Activated CD8-positive, alpha-beta memory T cell treated with anti-CD3 and anti-CD28 coated beads for 4 hours (primary cell): Measurements from ENCODE around the gene TCF21.
"Not testable (repeated sequence)": the region's sequence is repeated elsewhere in the genome, so short reads cannot be mapped to it uniquely, and the experiment has no call there.

ENCODE experiments used
- DNase-seq, 2 donors: peaks; one replicate each; pipeline ENCODE4 v3.0.0-alpha.2; 2020; ENCODE audit warnings: low read depth in 2 of 2

Gene TCF21

GRCh38 chr6:133888929-133889556 is at the start of gene TCF21:
TSS of gene TCF21 (plus strand) at chr6:133889113. CDS start at chr6:133889398, 285 bp downstream.
- DNase-seq: no peak

- no peak for DNase-seq
Measured at GRCh38 chr6:133841176-133841575, 47.7 kb upstream of the TCF21 start.

DNA sequence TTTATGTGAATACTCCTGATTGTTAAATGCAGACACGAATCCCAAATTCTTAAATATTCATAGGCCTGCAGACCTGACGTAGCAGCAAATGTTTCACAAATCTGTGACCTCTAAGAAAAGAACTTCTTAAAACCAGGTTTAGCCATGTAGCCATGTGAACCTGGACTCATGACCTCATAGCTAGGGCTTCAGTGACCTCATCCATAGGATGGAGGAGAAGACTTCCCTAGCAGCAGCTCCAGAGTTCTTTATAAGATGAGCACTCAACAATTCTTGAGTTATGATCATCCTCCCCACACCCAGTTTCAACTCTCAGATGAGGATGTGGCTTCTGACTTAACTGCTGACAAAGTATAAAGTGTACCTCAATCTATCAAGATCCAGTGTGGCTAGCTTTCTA is 45.8 kb upstream of the TCF21 start:
- no peak for DNase-seq

- DNase-seq: no peak
Measured at GRCh38 chr6:133844709-133845108, 44.2 kb upstream of the TCF21 start.

- DNase-seq: no peak
Measured at GRCh38 chr6:133854041-133854363, 34.9 kb upstream of the TCF21 start.

DNA sequence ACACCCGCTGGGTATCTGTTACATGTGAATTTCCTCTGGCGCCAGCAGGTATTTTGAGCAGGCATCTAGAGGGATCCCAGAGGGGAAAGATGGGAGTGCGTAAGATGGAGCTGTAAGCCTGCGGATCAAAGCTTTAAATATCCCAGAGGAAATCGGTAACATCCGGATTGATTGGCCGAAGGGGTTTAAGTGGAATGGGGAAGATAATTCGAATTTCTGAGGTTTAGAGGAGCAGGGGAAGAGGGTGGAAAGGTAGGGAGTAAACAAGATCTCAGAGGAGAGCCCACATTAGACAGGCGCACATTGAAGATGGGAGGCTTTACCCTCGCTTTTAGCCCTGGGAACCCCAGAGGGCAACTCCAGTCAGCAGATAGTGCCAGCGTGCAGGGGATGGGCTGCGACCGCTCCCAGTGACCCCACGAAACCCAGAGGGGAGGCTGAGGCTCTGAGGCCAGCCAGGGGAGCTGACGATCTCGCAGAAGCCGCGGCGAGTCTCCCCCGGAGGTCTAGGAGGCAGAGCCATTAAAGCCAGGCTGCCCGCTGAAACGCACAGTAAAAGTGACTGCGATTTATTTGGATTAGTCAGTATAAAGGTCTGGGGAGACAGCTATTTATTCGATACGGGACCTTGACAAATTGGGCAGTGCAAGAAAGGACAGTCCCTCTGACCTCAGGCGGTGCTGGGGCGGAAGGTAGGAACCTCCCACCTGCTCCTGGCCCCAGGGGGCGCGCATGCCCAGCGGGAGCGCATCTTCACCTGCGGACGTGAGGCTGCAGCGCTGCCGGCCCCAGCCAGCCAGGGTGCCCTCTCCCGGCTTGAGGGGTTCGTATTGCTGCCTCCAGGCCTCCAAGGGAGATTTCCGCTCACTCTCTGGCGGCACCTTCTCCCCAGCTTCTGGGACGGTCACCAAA is 34.3 kb upstream of the TCF21 start:
- DNase-seq: no peak

DNA sequence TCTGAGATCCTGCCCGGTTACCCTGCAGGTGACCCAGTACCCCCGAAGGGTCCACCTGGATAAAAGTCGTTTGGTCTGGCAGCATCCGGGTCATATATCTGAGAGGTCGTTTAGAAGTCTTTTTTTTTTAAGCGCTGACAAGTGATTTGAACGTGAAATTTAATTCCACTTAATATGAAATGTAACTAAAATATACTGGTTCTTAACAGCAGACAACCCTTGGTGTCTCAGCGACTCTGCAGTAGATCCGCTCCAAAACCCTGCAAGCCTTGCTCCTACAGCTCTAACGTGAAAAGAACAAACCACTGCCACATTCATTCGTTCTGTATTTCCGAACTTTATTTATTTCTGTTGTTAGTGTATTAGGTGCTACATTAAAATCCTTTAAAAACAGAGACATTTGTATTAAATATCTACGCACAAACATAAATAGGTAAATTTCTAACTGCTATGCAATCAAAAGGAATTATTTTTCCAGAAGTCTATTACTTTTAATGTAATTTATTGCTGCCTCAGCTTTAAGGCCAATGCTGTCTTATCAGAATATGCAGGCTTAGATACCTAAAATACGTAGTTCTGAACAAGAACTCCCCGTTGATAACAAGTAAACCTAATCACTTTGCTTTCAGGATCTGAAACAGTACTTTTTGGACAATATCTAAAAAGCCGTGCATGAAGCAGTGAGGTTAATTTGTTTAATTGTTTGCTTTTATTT is 33.5 kb upstream of the TCF21 start:
- DNase-seq: no peak

- no peak for DNase-seq
Measured at GRCh38 chr6:133855991-133856370, 32.9 kb upstream of the TCF21 start.

- no peak for DNase-seq
Measured at GRCh38 chr6:133856911-133857310, 32.0 kb upstream of the TCF21 start.

DNA sequence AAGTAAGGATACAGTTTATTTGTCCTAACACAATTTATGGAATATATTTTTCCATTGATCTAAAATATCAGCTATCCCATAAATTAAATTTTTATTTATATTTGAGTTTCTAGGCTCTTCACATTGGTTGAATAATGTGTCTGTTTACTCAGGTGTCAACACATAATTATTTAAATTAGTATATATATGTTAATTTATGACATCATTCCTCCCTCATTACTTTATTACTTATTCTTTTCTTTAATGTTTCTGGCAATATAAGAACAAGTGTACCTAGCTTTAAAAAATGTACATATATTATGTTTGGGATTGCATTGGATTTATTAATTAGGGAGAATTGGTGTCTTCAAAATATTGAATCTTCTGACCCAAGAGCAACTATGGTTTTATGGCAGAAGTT is 31.2 kb upstream of the TCF21 start:
- DNase-seq: no peak

- DNase-seq: not testable (repeated sequence)
Measured at GRCh38 chr6:133861337-133861736, 27.6 kb upstream of the TCF21 start.

DNA sequence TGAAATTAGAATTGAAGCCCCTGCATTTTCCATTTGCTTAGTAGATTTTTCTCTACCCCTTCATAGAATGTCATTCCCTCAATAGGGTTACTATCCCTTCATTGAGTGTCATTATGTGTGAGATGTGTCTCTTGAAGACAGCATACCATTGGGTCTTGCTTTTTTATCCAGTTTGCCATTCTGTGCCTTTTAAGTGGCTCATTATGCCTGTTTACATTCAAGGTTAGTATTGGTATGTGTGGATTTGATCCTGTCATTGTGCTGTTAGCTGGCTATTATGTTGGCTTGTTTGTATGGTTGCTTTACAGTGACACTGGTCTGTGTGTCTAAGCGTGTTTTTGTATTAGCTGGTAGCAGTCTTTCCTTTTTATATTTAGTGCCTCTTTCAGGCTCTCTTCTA is 25.7 kb upstream of the TCF21 start:
- DNase-seq: no peak

DNA sequence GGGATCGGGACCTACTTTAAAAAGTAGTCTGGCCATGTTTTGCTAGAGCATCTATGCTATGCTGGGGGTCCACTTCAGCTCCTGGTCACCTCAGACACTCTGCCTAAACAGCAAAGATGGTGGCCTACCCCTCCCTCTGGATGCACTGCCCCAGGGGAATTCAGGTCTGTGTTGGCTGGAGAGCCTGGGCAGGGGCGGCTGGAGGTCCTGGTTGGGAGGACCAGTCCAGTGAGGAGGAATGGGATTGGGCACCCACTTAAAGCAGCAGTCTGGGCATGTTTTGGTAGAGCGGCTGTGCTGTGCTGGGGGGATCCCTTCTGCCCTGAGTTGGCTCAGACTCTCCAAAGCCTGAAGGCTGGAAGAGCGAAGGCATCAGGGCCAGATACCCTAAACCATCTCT is 23.2 kb upstream of the TCF21 start:
- no peak for DNase-seq

GRCh38 chr6:133871131-133871530 is 17.8 kb upstream of the TCF21 start:
- DNase-seq: no peak

DNA sequence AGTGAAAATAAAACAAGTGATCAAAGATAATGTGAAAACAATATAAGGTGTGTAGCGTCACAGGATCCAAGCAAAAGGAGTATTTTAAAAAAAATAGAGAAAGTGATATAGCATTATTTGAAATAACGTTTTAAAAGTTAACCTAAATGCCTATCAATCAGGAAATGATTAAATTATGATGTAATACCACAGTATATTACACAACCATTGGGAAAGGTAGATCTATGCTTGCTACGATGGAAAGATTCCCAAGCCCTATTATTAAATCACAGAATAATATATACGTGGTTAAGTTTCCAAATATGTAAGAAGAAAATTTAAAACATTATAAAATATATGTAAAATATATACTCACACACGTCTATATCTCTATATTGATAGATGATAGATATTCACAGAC is 15.4 kb upstream of the TCF21 start:
- no peak for DNase-seq

DNA sequence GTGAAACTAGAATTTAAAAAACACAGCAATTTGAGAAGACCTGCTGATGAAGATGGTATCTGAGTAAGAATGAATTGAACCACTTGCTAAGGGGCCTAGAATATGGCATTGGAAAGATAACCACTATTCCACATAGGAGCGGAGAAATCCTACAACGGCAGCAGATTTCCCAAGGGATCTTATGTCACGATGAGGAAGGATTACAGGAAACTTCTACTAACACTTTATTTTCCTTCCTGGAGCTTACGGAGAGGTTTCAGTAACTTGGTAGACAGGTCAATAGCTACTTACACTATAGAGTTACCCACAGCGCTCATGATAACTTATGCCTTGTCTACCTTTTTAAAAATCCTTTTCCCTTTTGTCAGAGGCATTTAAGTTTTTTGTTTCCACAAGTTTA is 11.8 kb upstream of the TCF21 start:
- DNase-seq: no peak

GRCh38 chr6:133880006-133880405 is 8.9 kb upstream of the TCF21 start:
- DNase-seq: no peak

DNA sequence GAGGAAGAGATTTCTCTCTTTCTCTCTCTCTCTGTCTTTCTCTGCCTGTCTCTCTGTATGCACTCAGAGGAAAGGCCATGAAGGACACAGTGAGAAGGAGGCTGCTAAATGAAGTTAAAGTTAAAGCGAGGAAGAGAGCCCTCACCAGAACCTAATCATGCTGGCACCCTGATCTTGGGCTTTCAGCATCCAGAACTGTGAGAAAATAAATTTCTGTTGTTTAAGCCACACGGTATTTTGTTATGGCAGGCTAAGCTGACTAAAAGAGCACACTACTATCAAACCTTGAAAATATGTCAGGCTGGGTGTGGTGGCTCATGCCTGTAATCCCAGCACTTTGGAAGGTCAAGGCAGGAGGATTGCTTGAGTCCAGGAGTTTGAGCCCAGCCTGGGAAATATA is 8.0 kb upstream of the TCF21 start:
- no peak for DNase-seq

DNA sequence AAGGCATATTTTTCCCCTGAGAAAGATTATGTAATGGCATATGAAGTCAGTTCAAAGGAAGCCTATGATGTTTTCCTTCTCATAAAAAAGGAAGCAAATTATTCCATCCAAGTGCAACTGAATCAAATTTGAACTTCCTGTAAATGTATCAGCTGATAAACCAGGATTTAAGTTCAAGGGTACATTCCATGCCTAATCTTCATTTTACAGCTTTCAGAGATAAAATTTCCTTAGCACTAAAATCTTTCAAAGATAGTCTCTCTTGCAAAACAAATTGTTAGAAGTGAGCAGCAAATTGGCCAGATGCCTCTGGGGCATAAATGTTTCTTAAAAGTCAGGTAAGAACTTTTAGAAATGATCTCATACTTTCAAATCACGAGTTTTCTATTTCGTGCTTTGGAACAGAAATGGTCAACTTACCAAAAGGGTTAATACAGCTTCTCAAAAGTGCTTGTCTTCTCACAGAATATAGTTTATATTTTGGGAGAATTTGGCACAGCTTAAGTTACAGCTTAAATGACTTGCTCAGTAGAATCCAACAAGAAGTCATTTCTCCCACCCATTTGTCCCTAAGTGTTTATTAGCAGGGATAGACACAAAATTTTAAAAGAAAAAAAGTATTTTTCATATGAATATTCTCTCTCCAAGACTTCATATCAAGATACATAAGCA is 2.7 kb upstream of the TCF21 start:
- no peak for DNase-seq

DNA sequence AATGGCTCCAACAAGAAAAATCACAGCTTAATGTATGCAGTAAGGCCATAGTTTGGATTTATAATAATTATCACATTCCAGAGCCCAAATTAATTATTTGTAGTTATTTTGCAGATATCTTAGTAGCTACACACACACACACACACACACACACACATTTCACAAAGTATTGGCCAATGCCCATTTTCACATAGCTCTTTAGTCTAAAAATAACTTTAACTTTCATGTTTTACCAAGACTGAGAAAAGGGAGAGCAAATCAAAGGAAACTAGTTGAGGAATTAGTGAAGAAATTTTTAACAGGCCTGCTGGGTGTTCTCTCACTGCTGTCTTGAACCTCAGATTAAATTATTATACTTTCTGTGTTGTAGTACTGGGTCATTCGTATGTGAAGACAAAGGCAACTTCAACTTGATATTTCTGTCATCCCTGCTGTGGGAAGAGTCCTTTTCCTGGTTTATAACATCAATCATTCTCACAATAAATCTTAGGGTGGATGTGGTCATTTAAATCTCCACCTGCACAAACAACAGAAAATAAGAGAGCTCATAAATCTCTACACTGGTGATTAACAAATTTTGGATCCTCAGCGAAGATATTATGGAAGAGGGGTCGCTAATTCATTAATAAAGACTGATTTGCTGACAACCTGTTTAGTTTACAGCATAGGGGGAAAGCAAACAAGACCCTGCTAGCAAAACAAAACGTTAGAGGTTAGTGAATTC is 1.6 kb upstream of the TCF21 start:
- no peak for DNase-seq

DNA sequence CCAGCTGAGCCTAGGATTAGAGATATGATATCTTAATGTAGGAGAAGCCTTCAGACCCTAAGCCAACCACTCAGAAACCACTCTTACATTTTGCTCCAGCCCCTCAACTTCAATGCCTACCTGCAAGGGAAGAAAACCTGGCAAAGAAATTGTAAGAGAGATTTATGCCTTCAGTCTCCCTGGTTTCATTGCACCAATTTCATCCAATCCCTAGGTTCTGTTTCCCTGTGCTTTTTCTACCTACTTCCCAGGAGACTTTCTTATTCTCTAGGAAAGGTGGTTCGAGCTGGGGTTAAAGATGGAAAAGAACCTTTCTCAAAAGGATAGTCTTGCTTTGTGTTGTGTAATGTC is 1.1 kb upstream of the TCF21 start:
- no peak for DNase-seq
